ENCODE results near the gene AMY2A.
"Not testable (repeated sequence)": the region's sequence is repeated elsewhere in the genome, so short reads cannot be mapped to it uniquely, and the experiment has no call there.

AMY2A gene

GRCh38 chr1:103616994-103617477, at the start of gene AMY2A:
Gene AMY2A (plus strand): TSS chr1:103617427. CDS start chr1:103617441, 14 bp downstream.
- not testable (repeated sequence) for DNase-seq (ENCODE audit: low read depth)

- no peak for DNase-seq (ENCODE audit: low read depth)
Observed at GRCh38 chr1:103569493-103569892, 47.7 kb upstream of the AMY2A start.

DNA sequence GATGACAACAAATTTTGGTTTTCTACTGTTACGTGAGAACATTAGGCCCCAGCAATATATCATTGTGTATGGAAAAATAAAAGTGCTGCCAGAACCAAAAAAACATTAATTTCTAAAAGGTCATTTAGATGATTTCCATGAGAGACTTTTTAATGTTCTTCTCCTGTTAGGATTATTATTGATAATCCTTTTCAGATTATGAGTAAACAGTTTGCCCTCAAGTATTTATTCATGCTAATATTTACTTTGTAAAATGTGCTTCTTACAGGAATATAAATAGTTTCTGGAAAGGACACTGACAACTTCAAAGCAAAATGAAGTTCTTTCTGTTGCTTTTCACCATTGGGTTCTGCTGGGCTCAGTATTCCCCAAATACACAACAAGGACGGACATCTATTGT, 45.9 kb upstream of the AMY2A start, which contains the start of gene AMY2B:
Gene AMY2B, plus strand, starts transcription at position 301 of the 400 bp plus-strand sequence. Its CDS starts 14 bp downstream, at position 315.
- not testable (repeated sequence) for DNase-seq (ENCODE audit: low read depth)

DNA sequence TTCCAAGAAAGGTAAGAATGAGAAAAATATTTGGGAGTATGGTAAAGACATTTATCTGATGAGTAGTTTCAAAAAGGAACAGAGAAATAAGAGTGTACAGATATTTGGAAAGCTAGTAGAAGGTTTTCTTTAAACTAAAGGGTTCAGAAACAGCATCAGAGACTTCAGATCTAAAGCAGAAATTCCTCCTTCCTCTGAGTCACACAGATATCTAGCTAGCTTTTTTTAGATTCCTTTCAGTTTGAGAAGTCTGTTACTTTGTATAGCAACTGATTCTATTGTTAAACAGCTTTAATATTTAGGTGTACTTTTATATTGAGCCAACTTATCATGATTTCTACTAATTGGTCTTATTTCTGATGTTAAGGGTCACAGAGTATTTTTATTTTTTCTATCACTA, 41.2 kb upstream of the AMY2A start:
- DNase-seq (ENCODE audit: low read depth) = no peak

GRCh38 chr1:103576784-103577183, 40.4 kb upstream of the AMY2A start:
- DNase-seq (ENCODE audit: low read depth) = not testable (repeated sequence)

DNA sequence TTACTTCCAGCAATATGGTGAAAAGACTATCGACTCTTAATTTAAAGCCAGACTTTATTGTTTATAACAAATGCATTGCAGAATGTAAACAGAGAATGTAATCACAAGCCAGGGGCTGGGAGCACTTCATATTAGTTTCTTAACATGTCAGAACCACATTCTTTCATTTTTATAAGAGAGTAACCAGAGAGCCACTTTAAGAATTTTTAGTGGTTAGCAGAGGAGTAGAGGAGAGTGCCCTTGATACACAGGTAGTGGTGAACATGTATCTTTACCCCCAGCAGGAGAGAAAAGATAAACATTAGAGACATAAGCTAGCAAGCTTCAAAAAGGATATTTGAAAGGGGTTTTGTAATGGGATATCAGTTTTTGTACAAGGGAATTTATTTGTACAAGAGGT, 34.8 kb upstream of the AMY2A start:
- DNase-seq (ENCODE audit: low read depth) = no peak

DNA sequence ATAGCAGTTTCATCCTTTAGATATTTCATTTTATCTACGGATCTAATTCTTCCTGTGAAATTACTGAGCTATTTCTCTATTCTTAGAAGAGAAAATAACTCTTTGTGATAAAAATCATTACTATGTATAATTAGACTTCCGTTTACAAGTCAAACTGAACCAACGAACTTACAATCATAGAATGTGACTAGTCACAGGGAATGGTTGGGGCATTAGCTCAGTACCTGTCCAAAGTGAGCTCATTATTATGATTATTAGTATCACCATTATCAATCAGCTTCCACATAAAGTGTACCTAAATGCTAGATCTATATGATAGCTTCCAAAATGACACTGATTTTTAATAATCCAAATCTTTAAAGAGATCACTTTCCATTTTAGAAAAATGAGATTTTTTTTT, 33.3 kb upstream of the AMY2A start:
- DNase-seq (ENCODE audit: low read depth) = no peak

GRCh38 chr1:103584537-103584936, 32.7 kb upstream of the AMY2A start:
- no peak for DNase-seq (ENCODE audit: low read depth)

DNA sequence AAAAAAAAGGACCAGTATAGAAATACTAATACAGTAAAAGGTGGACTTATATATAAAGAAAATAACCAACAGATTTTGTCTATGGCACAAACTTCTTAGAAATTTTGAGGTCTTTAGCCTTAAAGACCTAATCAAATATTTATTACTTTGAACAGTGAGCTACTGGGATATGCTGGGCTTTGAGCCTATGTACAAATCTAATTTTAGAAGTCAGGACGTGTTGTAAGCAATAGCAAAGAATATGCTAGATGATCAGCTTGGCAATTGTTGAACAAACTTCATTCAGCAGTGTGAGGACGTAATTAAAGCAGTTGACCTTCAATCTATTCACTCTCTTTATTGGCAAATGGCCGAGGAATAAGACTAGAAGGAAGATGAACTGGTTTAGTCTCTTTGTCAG, 14.5 kb upstream of the AMY2A start:
- DNase-seq (ENCODE audit: low read depth) = not testable (repeated sequence)

- no peak for DNase-seq (ENCODE audit: low read depth)
Observed at GRCh38 chr1:103616362-103616761, 865 bp upstream of the AMY2A start.

DNA sequence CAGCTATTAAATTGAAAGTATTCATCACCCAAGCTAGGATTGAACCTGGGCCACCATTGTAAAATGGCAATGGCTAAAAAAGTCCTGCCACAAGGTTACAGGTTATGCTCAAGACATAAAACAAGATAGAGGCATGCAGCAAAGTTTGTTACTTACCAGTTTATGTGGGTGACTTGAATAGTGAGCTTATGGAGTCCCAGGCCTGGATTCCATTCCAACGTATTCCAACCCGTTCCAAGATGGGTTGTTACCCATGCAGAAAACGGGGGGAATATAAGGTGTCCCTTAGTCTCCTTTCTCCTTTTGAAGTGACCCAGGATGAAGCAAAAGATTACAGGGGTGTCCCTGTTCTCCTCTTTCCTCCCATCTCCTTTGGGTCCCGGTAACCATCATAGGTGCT, 10.2 kb downstream of the AMY2A start:
- not testable (repeated sequence) for DNase-seq (ENCODE audit: low read depth)

- DNase-seq (ENCODE audit: low read depth) = not testable (repeated sequence)
Observed at GRCh38 chr1:103641194-103641593, 24.0 kb downstream of the AMY2A start.

DNA sequence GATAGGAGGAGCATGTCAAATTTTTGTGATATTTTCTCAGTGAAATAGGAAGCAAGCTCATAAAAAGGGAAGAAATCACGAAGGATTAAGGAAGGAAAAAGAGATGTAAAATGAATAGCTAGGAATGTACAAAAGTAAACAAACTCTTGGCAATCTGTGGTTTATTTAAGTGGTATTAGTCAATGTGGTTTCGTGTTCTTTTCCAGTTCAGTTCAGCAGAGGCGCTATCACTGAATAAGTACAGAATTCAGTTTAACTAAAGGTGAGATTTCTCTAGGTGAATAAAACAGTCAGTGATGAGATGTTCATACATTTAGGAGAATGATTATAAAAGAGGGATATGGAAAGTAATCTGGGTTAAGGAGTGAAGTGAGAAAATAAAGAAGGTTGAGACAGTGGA, 26.7 kb downstream of the AMY2A start:
- not testable (repeated sequence) for DNase-seq (ENCODE audit: low read depth)

- not testable (repeated sequence) for DNase-seq (ENCODE audit: low read depth)
Observed at GRCh38 chr1:103650305-103650704, 33.1 kb downstream of the AMY2A start.

DNA sequence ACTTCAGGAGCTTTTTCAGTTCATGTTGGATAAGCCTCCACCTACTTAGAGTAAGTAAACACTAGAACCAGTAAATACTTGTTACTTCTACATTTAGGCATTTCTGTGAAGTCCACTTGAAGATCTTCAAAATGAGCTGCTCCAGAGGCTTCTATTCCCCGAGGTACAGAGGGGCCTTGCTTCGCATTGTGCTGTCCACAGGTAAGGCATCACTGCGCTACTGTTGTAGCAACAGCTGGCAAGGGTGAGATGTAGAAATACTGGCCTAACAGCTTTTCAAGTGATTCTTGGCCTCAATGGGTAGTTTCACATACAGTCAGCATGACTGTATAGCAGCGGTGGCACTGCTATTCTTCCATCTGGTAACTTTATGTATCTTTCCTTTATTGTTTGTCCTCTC, 33.7 kb downstream of the AMY2A start:
- DNase-seq (ENCODE audit: low read depth) = not testable (repeated sequence)

DNA sequence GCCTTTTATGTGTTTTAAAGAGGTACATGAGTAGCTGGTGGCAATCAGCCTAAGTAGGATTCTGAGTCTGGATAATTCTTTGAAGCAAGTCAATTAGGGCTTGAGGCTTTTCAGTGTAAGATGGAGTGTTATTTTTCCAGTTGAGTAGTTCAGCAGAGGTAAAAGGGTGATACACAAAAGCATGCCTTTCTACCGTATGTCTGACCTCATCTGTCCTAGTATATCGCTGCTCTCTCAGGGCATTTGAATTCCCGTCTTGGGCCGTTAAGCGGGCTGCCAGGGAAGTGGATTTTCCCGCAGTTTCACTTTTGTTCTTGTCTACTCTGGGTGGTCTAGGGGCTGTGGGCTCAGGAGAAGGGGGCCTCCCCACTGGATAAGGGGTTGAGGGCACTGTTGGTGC, 36.9 kb downstream of the AMY2A start:
- DNase-seq (ENCODE audit: low read depth) = not testable (repeated sequence)

GRCh38 chr1:103655460-103655859, 38.2 kb downstream of the AMY2A start, which contains the start of gene AMY1A:
Gene AMY1A (plus strand): TSS chr1:103655760. CDS start chr1:103656331, 571 bp downstream.
- not testable (repeated sequence) for DNase-seq (ENCODE audit: low read depth)

Data from ELR (cell line).